ENCODE data around the gene DLX2.

GRCh38 chr2:172085460-172086159 lies 17.1 kb downstream of the DLX2 start, which contains the start of gene DLX1:
- TF ChIP-seq TOX (CRISPR knock-in tag; IDR thresholded peaks at IDR 0.05; ENCODE audit: borderline replicate concordance) (no peak), ARNTL (CRISPR knock-in tag; IDR thresholded peaks at IDR 0.05; ENCODE audit: borderline replicate concordance, low read depth) (no peak)
